ENCODE data around the gene SLC43A3.
"Not testable (repeated sequence)": the region's sequence is repeated elsewhere in the genome, so short reads cannot be mapped to it uniquely, and the experiment has no call there.

The SLC43A3 gene

GRCh38 chr11:57405271-57405860, 21.6 kb downstream of the SLC43A3 start:
- peak; percentile 59 to 88 for DNase-seq

DNA sequence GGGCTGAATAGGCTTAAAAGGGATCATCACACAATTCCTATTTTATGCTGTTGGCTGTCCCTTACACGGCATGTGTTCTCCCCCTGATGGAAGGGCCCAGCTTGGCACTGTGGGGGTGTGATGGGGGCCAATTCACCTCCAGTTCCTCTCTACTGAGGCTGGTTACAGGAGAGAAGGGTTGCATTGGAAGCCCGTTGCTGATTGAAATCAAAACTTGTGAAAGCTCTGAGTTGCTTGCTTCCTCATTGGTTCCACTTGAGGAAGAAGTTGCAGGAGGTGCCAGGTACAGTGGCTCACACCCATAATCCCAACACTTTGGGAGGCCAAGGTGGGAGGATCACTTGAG, 23.1 kb downstream of the SLC43A3 start:
- peak; percentile 58 to 59 for DNase-seq

DNA sequence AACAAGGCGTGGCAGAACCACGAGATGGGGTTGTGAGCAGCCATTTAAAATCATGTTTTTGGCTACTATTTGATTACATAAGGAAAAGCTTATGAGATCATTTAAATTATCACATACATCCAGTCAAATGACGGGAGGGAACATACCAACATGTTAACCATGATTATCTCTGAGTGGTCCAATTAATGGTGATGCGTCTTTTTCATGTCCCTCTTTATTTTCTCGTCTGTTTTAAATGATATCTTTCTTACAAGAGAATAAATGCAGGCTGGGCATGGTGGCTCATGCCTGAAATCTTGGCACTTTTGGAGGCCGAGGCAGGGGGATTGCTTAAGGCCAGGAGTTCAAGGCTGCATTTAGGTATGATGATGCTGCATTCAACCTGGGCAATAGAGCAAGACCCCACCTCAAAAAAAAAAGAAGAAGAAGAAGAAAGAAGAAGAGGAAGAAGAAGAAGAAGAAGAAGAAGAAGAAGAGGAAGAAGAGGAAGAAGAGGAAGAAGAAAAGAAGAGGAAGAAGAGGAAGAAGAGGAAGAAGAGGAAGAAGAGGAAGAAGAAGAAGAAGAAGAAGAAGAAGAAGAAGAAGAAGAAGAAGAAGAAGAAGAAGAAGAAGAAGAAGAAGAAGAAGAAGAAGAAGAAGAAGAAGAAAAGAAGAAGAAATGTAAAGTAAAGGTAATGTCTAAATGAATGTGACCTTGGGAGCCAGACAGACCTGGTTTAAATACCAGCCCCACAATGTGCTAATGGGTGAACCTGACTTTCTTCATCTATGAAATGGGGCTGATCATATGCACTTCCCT, 23.7 kb downstream of the SLC43A3 start:
- not testable (repeated sequence) for DNase-seq

GRCh38 chr11:57402188-57403002, 24.5 kb downstream of the SLC43A3 start:
- DNase-seq = no peak

- no peak for DNase-seq
These were observed 26.8 kb downstream of the SLC43A3 start for GRCh38 chr11:57399972-57400578.

GRCh38 chr11:57399221-57399620, 27.7 kb downstream of the SLC43A3 start:
- no peak for DNase-seq

- DNase-seq = peak in 1 of 2 donors; percentile 27
These were observed 29.4 kb downstream of the SLC43A3 start for GRCh38 chr11:57397394-57397990.

DNA sequence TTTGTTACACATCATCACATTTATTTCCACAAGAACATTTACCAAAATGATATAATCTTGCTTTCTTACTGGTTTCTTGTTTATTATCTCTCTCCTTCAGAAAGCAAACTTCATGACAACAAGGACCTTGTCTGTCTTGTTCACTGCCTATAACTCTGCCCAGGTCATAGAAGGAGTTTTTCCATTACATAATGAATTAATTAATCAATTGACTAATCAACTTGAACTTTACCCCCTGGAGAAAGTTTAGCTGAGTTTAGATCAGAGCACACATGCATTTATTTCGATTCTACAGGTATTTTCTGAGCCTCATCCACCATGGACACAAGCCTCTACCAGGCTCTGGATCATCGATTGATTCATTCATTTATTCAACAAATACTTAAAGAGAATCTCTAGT, 30.2 kb downstream of the SLC43A3 start:
- no peak for DNase-seq

DNA sequence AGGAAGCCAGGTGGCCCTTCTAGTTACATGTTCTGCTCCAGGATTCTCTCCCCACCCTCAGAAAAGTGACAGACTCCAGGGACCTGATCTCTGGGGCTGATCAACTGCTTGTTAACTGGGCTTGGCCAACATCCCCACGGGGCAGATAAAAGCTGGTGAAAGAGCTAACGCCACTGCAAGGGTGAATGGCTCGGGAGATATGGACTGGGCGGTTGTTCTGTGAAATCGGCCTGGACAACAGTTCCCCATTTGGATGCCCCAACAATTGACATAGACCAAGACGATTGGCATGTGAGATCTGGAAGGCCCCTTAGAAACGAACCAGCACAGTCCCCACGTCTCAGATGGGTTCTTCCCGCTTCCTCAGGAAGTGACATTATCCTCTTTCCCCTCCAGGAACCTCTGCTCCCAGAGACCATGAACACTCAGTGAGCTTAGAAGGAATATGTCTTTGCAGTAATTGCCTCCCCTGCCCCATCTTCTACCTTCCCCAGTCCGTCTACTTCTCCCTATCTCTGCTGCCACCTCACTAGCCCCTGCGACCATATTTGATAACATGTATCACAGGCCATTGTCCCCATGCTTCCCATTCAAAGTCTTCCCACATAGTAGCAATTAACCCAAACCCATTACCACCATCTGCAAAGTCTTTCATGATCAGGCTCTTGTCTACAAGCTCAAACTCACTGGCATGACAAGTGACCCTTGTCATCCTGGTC, 30.9 kb downstream of the SLC43A3 start:
- DNase-seq = no peak

DNA sequence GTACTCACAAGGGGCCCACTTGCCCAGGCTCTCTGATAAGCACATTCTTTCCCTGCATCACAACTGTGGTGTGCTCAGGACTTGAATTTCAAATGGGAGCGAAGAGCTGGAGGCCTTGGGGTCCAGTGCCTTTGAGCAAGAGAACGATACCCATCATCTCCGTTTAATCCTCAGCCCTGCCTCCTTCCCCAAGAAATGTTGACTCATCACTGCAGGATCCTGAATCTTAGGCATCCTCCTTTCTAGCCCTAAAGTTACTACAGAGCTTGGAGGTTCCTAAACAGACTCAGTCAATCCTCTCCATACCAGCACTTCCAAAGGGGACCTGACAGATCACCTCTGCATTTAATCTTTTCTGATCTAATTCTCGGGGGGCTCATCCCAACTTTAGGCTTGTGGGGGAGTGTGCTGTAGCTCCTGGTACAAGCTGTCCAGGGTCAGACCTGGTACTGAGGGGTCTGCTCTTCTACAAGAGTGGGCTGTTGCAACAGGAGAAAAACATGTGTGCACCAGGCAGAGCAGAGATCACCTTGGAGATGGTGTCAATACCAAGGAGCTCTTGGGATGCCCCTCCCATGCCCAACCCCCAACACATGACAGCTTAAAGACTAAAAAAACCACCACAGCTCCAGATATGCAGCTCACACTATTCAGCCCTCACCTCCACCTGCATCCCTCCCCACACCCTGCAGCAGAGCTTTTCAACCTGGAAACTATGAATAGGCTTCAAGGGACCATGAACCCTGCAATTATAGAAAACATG, 32.5 kb downstream of the SLC43A3 start:
- DNase-seq = no peak

- DNase-seq = no peak
These were observed 34.2 kb downstream of the SLC43A3 start for GRCh38 chr11:57392763-57393105.

GRCh38 chr11:57392066-57392762, 34.7 kb downstream of the SLC43A3 start:
- DNase-seq = no peak

DNA sequence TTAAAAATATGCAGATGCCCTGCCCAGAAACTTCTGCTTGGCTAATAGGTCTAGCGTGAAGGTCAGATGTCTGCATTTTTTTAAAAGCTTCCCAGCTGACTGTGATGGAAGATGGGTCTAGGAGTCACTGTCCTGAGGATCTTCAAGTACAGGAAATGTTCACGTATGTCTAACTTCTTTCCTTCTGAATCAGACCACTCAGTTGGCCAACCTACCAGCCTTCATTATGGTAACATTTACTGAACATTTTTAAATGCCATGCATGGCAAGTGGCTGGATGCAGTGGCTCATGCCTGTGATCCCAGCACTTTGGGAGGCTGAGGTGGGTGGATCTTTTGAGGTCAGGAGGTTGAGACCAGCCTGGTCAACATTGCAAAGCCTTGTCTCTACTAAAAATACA, 35.4 kb downstream of the SLC43A3 start:
- peak in 1 of 2 donors; percentile 26 for DNase-seq

- DNase-seq = no peak
These were observed 35.8 kb downstream of the SLC43A3 start for GRCh38 chr11:57391111-57391510.

GRCh38 chr11:57390535-57390934, 36.4 kb downstream of the SLC43A3 start, which contains the start of gene PRG2:
Gene PRG2 (minus strand): TSS chr11:57390650. CDS start chr11:57389944, 706 bp downstream.
- no peak for DNase-seq

DNA sequence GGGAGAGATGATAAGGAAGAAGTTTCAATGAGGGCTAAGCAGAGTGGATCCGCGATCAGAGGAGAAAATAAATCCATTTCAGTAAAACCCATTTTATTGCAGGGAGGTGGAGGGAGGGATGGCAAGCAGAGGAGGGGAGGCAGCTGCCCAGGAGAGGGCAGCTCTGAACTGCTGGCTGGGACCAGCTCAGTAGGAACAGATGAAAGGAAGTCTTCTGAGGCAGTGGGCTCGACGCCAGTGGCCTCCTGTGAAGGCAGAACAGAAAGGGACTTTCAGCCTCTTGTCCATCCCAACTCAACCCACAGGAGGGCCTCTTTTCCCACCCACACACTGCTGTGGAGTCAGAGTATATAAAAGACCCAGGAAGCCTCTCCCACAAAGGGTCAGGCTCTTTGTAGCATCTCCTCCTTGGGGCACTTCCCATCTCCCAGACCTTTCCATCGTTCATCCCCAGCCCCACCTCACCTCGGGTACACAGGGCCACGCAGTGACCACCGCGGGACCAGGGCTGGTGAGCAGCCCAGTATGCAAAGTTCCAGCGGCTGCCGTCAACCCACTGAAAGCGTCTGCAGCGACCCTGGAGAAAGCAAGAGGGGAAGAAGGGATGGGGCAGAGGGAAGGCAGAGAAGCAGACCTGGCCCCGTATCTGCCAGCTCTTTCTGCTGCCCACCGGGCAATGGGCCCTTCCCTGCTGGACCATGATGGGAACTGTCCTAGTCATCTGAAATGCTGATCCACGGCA, 39.5 kb downstream of the SLC43A3 start:
- DNase-seq = no peak

DNA sequence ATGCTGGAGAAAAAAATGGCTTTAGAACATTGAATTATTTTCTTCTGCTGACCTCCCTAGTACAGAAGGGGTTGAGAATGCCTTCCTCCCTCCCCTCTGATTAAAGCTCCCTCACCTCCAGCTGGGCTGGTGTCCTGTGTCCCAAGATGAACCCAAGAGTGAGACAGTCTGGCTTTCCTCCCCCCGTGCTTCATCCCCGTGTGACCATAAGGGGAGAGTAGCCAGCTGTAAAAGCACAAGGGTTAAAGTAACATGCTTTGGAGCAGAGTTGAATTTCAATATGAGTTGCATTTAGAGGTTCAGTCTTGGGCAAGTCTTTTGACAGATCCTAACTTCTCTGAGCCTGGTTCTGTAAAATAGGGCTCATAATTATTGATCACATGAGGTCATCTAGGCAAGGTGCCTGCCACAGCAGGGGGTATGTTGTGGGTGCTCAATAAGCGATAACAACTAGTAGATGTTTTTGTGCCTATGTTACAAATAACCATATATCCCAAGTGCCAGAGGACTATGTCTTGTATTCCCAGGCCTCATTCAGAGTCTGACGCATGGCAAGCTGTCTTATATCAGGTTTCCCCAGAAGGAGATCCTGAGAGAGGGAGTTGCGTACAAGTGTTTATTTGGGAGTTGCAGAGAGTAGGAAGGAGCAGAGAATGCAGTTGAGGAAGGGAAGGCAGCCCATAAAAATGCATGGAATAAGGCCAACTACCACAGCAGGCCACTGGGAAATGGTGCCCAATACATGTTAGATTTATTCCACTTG, 40.6 kb downstream of the SLC43A3 start:
- no peak for DNase-seq

DNA sequence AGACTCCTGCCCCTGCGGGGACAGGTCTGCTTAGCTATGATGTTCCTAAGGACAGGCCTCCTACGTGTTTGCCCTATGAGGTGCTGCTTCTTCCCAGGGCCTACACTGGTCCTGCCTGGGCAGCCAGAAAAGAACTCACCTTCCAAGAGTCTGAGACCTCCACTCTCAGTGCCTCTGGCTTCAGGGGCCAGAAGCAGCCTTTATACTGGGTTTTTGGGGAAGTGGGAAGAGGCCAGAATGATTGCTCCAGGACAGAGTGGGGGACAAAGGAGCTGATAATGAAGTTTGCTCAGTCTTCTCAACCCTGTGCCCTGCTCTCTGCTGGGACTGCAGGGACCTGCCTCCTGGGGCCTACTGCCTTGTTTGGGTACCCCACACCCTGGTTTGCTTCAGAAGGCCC, 45.9 kb downstream of the SLC43A3 start, which contains the start of gene PRG3:
PRG3 (minus strand) TSS at position 176 of the 400 bp plus-strand sequence. CDS start 442 bp downstream, outside the sequence.
- no peak for DNase-seq

GRCh38 chr11:57379732-57380131, 47.2 kb downstream of the SLC43A3 start:
- peak in 1 of 2 donors; percentile 24 for DNase-seq
